Activated CD4-positive, alpha-beta T cell treated with anti-CD3 and anti-CD28 coated beads for 1 hour (primary cell): ENCODE data around the gene DGKA.

ENCODE experiments used
- DNase-seq: peaks from one replicate; pipeline ENCODE4 v3.0.0-alpha.2; 2020

Gene DGKA

GRCh38 chr12:55931780-55932550, 1.0 kb downstream of the DGKA start:
- DNase-seq = no peak

- peak; percentile 31 for DNase-seq
Measured at GRCh38 chr12:55932551-55932910, 1.6 kb downstream of the DGKA start.

- DNase-seq = no peak
Measured at GRCh38 chr12:55933169-55933798, 2.3 kb downstream of the DGKA start.

- DNase-seq = no peak
Measured at GRCh38 chr12:55933799-55934742, 3.1 kb downstream of the DGKA start.

- DNase-seq = no peak
Measured at GRCh38 chr12:55934773-55935172, 3.8 kb downstream of the DGKA start.

- no peak for DNase-seq
Measured at GRCh38 chr12:55935738-55936151, 4.8 kb downstream of the DGKA start.

GRCh38 chr12:55937981-55938380, 7.0 kb downstream of the DGKA start:
- DNase-seq = no peak

- no peak for DNase-seq
Measured at GRCh38 chr12:55938826-55939501, 8.0 kb downstream of the DGKA start.

GRCh38 chr12:55940065-55940732, 9.2 kb downstream of the DGKA start:
- peak; percentile 70 for DNase-seq

- DNase-seq = no peak
Measured at GRCh38 chr12:55942055-55942454, 11.1 kb downstream of the DGKA start.

GRCh38 chr12:55942577-55943136, 11.7 kb downstream of the DGKA start:
- no peak for DNase-seq

- DNase-seq = no peak
Measured at GRCh38 chr12:55946553-55946952, 15.6 kb downstream of the DGKA start.

GRCh38 chr12:55955344-55955743, 24.4 kb downstream of the DGKA start:
- DNase-seq = no peak

GRCh38 chr12:55955800-55956508, 25.0 kb downstream of the DGKA start:
- peak; percentile 39 for DNase-seq

- no peak for DNase-seq
Measured at GRCh38 chr12:55957106-55957859, 26.3 kb downstream of the DGKA start.

GRCh38 chr12:55963760-55964159, 32.8 kb downstream of the DGKA start:
- DNase-seq = no peak

- DNase-seq = no peak
Measured at GRCh38 chr12:55965240-55965639, 34.3 kb downstream of the DGKA start.

- no peak for DNase-seq
Measured at GRCh38 chr12:55965941-55966407, 35.0 kb downstream of the DGKA start, which contains the start of gene PMEL. Gene PMEL, minus strand, starts transcription at chr12:55966042. Its CDS starts 31 bp downstream, at chr12:55966011.

- DNase-seq = peak; percentile 80
Measured at GRCh38 chr12:55966408-55967281, 35.7 kb downstream of the DGKA start, which contains the start of gene CDK2. Gene CDK2, plus strand, starts transcription at chr12:55966830. Its CDS starts 179 bp downstream, at chr12:55967009.
